Heart left ventricle (tissue), 16 donors: ENCODE data around the gene LHFPL2. TPM values are rescaled to one million over a fixed set of nuclear protein-coding genes. Genes with fewer than 3 reads are reported as not detected.

Experiments used
- ATAC-seq, 4 donors: fragments of 200-7000 bp; cut with Tn5 transposase; one replicate each; pipeline ENCODE4 v1.9.1; 2020 to 2022; ENCODE audit warnings: moderate library complexity in 4 of 4, mild to moderate bottlenecking in 3 of 4, moderate number of reproducible peaks in 1 of 4
- DNase-seq, 5 donors: peaks; one replicate each; pipeline ENCODE4 v3.0.0-alpha.2; 2020
- H3K27ac ChIP-seq, 12 donors: fragments of 200-600 bp; sonication (generic) in 4 of 12; one replicate each; pipeline versions ENCODE4 v1.5.0 to v1.8.0; 2016 to 2022; ENCODE audit warnings: mild to moderate bottlenecking in 2 of 12
- H3K27me3 ChIP-seq, 9 donors: fragments of 200-600 bp; sonication (generic) in 2 of 9; one replicate each; pipeline versions ENCODE4 v1.5.1 to v1.8.0; 2016 to 2022; ENCODE audit warnings: mild to moderate bottlenecking in 3 of 9
- H3K36me3 ChIP-seq, 9 donors: fragments of 200-600 bp; sonication (generic) in 2 of 9; one replicate each; pipeline versions ENCODE4 v1.5.0 to v1.8.0; 2018 to 2022; ENCODE audit warnings: mild to moderate bottlenecking in 2 of 9
- H3K4me1 ChIP-seq, 12 donors: fragments of 200-600 bp; sonication (generic) in 4 of 12; one replicate each; pipeline versions ENCODE4 v1.5.0 to v1.8.0; 2016 to 2022; ENCODE audit warnings: mild to moderate bottlenecking in 3 of 12
- H3K4me3 ChIP-seq, 12 donors: fragments of 200-600 bp; sonication (generic) in 4 of 12; one replicate each; pipeline versions ENCODE4 v1.5.0 to v1.8.0; 2017 to 2022; ENCODE audit warnings: mild to moderate bottlenecking in 9 of 12, moderate library complexity in 4 of 12
- H3K9me3 ChIP-seq, 12 donors: fragments of 200-600 bp; sonication (generic) in 4 of 12; one replicate each; pipeline versions ENCODE4 v1.5.0 to v1.8.0; 2016 to 2022; ENCODE audit warnings: mild to moderate bottlenecking in 1 of 12
- POLR2A ChIP-seq, 2 donors: fragments of 450-650 bp; IDR thresholded peaks; one replicate each; pipeline ENCODE4 v1.6.1; 2017; ENCODE audit warnings: antibody characterized with exemption in 2 of 2, mild to moderate bottlenecking in 2 of 2, moderate library complexity in 2 of 2
- WGBS, 4 donors: extraction: QIAGEN DNeasy Blood & Tissue Kit in 2 of 4; methylation state at CpG; one replicate each; pipeline versions ENCODE4 v1.1.5 to v1.1.7; 2013 to 2018; 5-methylcytosine and 5-hydroxymethylcytosine counted together
- intact Hi-C, 10 donors: fragments of 100-400 bp; cut with DNase I; formaldehyde crosslinking; loops; one replicate each; pipeline versions ENCODE4 v1.11.1 to v1.14.2; 2022
- polyA plus RNA-seq, 2 donors: library from polyadenylated mRNA; stranded (reverse); fragments of 200-250 nt; gene quantifications; one replicate each; pipeline ENCODE4 v1.2.3, GENCODE V29; 2013
- total RNA-seq, 9 donors: library from RNA; depleted of rRNA in 2 of 9; stranded (reverse); fragments of >200 nt in 2 of 9; fragmentation: NEBNext Ultra II Directional in 3 of 9; extraction: Animal tissue kit (Norgen Biotek cat#: 25700) in 3 of 9; gene quantifications; one replicate each; pipeline versions ENCODE4 v1.1.0 to v1.2.4, GENCODE V29; 2016 to 2023
- TF ChIP-seq, protein P1 (sequence below), 12 donors: fragments of 200-600 bp; sonication (generic) in 4 of 12; IDR thresholded peaks; one replicate each; pipeline versions ENCODE4 v1.5.0 to v1.8.0; 2018 to 2022; ENCODE audit warnings: antibody characterized with exemption in 12 of 12, mild to moderate bottlenecking in 5 of 12
- donor health status: ischemic (EF 13 %, LVEDD 7.1; RV severe dilation, severe dysfunction).
- donor health status: healthy with polysubstance abuse.
- donor health status: DM: no; HTN: yes; CAD: no.
- donor health status: DM: no; HTN: no; CAD: no.
- donor health status: ischemic (EF 25% LVEDD 6.9; RV normal size, moderate dysfunction).
- donor health status: ischemic (EF 25% LVEDD 5.7; RV mildly dilated, moderate dysfunction).
- donor health status: healthy.
- donor health status: DM: yes; HTN: yes; CAD: no.
- donor health status: ischemic (EF 35%, LVEDD 5.7; RV mildly dilated, moderate dysfunction).
- donor health status: nonischemic (EF 11% LVEDD 7.7; RV severe dilation, severe dysfunction).
- donor health status: DM: yes; HTN: yes; CAD: no.
- donor health status: PGD.
- donor health status: ischemic (EF 29% LVEDD 5.4; RV normal size, mild dysfunction).
- donor health status: nonischemic (EF 23%, LVEDD 6.1; RV moderate dilation, normal function).

LHFPL2 gene
- total and polyA plus RNA-seq, 11 donors: 1.8 to 35.6 (median 10.1) TPM

DNA sequence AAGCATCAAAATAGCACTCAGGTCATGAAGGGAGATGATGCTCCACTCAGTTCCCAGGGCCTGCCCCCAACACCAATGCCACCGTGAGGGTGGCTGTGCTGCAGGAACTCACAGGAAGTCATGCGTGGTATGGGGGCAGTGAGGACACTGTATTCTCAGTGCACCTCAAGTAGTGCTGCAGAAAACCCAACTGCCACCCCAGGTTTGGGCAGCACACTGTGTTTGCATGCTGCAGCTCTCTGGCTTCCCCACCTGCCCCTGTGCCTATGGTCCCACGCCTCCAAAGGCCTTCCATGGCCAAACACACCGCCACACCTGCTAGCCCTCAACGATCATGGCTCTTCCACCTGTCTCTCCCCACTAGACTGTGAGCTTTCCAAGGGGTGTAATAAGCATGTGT lies 14.3 kb downstream of the LHFPL2 start:
- 91 to 94% (median 92%) methylated on average over 5 of the region's 5 CpGs for WGBS, 4 donors
- intact Hi-C loops: loop anchor here in 3 of 10 donors (5.0 to 10.0 kb wide), 2 partner anchors 92 to 169 kb away; no protein-coding TSS in a partner anchor
- TF ChIP-seq, protein P1, sequence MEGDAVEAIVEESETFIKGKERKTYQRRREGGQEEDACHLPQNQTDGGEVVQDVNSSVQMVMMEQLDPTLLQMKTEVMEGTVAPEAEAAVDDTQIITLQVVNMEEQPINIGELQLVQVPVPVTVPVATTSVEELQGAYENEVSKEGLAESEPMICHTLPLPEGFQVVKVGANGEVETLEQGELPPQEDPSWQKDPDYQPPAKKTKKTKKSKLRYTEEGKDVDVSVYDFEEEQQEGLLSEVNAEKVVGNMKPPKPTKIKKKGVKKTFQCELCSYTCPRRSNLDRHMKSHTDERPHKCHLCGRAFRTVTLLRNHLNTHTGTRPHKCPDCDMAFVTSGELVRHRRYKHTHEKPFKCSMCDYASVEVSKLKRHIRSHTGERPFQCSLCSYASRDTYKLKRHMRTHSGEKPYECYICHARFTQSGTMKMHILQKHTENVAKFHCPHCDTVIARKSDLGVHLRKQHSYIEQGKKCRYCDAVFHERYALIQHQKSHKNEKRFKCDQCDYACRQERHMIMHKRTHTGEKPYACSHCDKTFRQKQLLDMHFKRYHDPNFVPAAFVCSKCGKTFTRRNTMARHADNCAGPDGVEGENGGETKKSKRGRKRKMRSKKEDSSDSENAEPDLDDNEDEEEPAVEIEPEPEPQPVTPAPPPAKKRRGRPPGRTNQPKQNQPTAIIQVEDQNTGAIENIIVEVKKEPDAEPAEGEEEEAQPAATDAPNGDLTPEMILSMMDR (IDR thresholded peaks at IDR 0.05): no peak
- no peak for TF ChIP-seq POLR2A (IDR thresholded peaks at IDR 0.05)
- no peak for ATAC-seq
- no peaks in the 10 kb centered on the region for H3K9me3 ChIP-seq
- H3K4me3 ChIP-seq: no peak overlapping the region
- H3K27me3 ChIP-seq: no peaks in the 10 kb centered on the region
- H3K36me3 ChIP-seq: peaks cover 0 to 28% (median 8%) of the 10 kb centered on the region in 9 donors
- peaks cover 4 to 63% (median 34%) of the 10 kb centered on the region in 12 donors for H3K4me1 ChIP-seq
- DNase-seq: no peak
- H3K27ac ChIP-seq: no peak overlapping the region

DNA sequence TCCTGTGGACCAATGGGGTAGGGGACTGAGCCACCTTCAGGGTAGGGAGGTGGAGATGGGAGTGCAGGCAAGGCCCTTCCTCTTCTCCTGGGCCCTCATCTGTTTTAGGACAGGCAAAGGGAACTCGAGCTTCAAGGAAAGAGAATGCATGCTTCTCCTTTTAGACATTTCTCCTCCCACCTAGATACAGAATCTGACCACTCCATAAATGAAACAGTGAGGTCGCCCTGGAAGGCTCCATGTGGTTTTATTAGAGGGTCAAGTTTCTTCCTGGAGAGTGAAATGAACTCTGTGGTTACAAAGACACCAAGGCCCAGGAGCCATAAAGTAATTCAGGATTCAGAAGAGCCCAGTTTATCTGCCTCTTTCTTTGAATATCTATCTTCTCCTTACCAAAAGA lies 14.9 kb downstream of the LHFPL2 start:
- intact Hi-C loops: loop anchor here in 3 of 10 donors (5.0 to 10.0 kb wide), 2 partner anchors 91 to 169 kb away; no protein-coding TSS in a partner anchor
- no peak for TF ChIP-seq POLR2A (IDR thresholded peaks at IDR 0.05)
- TF ChIP-seq, protein P1 (IDR thresholded peaks at IDR 0.05): no peak
- H3K4me3 ChIP-seq: no peak overlapping the region
- ATAC-seq (no peak), DNase-seq (no peak)
- no peak overlapping the region for H3K27ac ChIP-seq
- 73 to 88% (median 79%) methylated on average over 2 of the region's 2 CpGs for WGBS, 4 donors
- H3K4me1 ChIP-seq: peaks cover 0 to 63% (median 28%) of the 10 kb centered on the region in 12 donors
- H3K36me3 ChIP-seq: peaks cover 0 to 28% (median 9%) of the 10 kb centered on the region in 9 donors
- H3K27me3 ChIP-seq: no peaks in the 10 kb centered on the region
- H3K9me3 ChIP-seq: no peaks in the 10 kb centered on the region

- Histone ChIP-seq H3K27ac (no peak overlapping the region), H3K4me3 (no peak overlapping the region), H3K36me3 (peaks cover 0 to 31% (median 9%) of the 10 kb centered on the region in 9 donors), H3K27me3 (no peaks in the 10 kb centered on the region), H3K4me1 (peaks cover 0 to 61% (median 24%) of the 10 kb centered on the region in 12 donors), H3K9me3 (no peaks in the 10 kb centered on the region)
- no peak for ATAC-seq
- intact Hi-C loops: loop anchor here in 3 of 10 donors (5.0 to 10.0 kb wide), 2 partner anchors 90 to 168 kb away; no protein-coding TSS in a partner anchor
- 95 to 98% (median 97%) methylated on average over 2 of the region's 2 CpGs for WGBS, 4 donors
- no peak for DNase-seq
- TF ChIP-seq, protein P1 (IDR thresholded peaks at IDR 0.05): no peak
- no peak for TF ChIP-seq POLR2A (IDR thresholded peaks at IDR 0.05)
These were observed 16.1 kb downstream of the LHFPL2 start for GRCh38 chr5:78632467-78632866.

GRCh38 chr5:78631931-78632330 lies 16.6 kb downstream of the LHFPL2 start:
- H3K9me3 ChIP-seq: no peaks in the 10 kb centered on the region
- 92 to 100% (median 96%) methylated on average over 2 of the region's 2 CpGs for WGBS, 4 donors
- intact Hi-C loops: loop anchor here in 3 of 10 donors (5.0 to 10.0 kb wide), 2 partner anchors 90 to 167 kb away; no protein-coding TSS in a partner anchor

More at GRCh38 chr5:78631931-78632330, 16.6 kb downstream of the LHFPL2 start:
- peaks cover 0 to 31% (median 9%) of the 10 kb centered on the region in 9 donors for H3K36me3 ChIP-seq
- no peak for DNase-seq
- peaks cover 0 to 56% (median 20%) of the 10 kb centered on the region in 12 donors for H3K4me1 ChIP-seq
- no peak for ATAC-seq
- no peak for TF ChIP-seq POLR2A (IDR thresholded peaks at IDR 0.05)
- H3K4me3 ChIP-seq: no peak overlapping the region
- H3K27ac ChIP-seq: no peak overlapping the region
- H3K27me3 ChIP-seq: no peaks in the 10 kb centered on the region
